Hepatocyte (in vitro differentiated cells): Measurements from ENCODE around the gene ZGRF1.

ENCODE experiments used
- CTCF ChIP-seq: fragments of 200-600 bp; sonication (generic); IDR thresholded peaks from 2 replicates; pipeline ENCODE4 v1.5.1; 2016; ENCODE audit warnings: antibody characterized with exemption, mild to moderate bottlenecking; ENCODE audit not compliant: poor library complexity
- EZH2 ChIP-seq: fragments of 200-600 bp; sonication (generic); IDR thresholded peaks from 2 replicates; pipeline ENCODE4 v1.6.1; 2016; ENCODE audit warnings: antibody characterized with exemption, mild to moderate bottlenecking, borderline replicate concordance

GRCh38 chr4:112626228-112626627, 10.5 kb downstream of the ZGRF1 start:
- TF ChIP-seq CTCF (no peak), EZH2 (no peak)
